Mucosa of descending colon (tissue), 3 donors: ENCODE data around the gene CASP10. TPM values are rescaled to one million over a fixed set of nuclear protein-coding genes. Genes with fewer than 3 reads are reported as not detected.
A peak's percentile ranks its signal among the peaks of the same experiment; 100 is the strongest.
"Not testable (repeated sequence)": the region's sequence is repeated elsewhere in the genome, so short reads cannot be mapped to it uniquely, and the experiment has no call there.

ENCODE experiments used
- ATAC-seq: fragments of 200-7000 bp; cut with Tn5 transposase; one replicate; pipeline ENCODE4 v1.9.1; 2020; ENCODE audit warnings: mild to moderate bottlenecking, moderate library complexity
- DNase-seq, 3 donors: peaks; one replicate each; pipeline ENCODE4 v3.0.0-alpha.2; 2020
- H3K36me3 ChIP-seq: fragments of 200-600 bp; one replicate; pipeline ENCODE4 v1.8.0; 2021; ENCODE audit warnings: low read depth, mild to moderate bottlenecking
- H3K4me1 ChIP-seq: fragments of 200-600 bp; one replicate; pipeline ENCODE4 v1.8.0; 2021; ENCODE audit warnings: low read depth, mild to moderate bottlenecking
- H3K4me3 ChIP-seq: fragments of 200-600 bp; one replicate; pipeline ENCODE4 v1.8.0; 2021; ENCODE audit warnings: mild to moderate bottlenecking
- H3K9me3 ChIP-seq: fragments of 200-600 bp; one replicate; pipeline ENCODE4 v1.8.0; 2021; ENCODE audit warnings: mild to moderate bottlenecking
- CTCF ChIP-seq: fragments of 200-600 bp; IDR thresholded peaks from one replicate; pipeline ENCODE4 v1.8.0; 2022; ENCODE audit warnings: antibody characterized with exemption, mild to moderate bottlenecking
- intact Hi-C, 2 donors: fragments of 100-400 bp; cut with DNase I in 1 of 2; cut with micrococcal nuclease in 1 of 2; formaldehyde crosslinking; loops; one replicate each; pipeline versions ENCODE4 v1.11.0 to v1.11.1; 2022; cut with DNase I, micrococcal nuclease
- total RNA-seq, 3 donors: library from RNA; stranded (reverse); fragmentation: NEBNext Ultra II Directional in 2 of 3; extraction: Animal tissue kit (Norgen Biotek cat#: 25700) in 2 of 3; gene quantifications; one replicate each; pipeline versions ENCODE4 v1.2.1 to v1.2.4, GENCODE V29; 2021 to 2023
- donor health status: DM: no; HTN: no; CAD: no; lungs with moderate emphysema.
- donor health status: DM: no; HTN: no; CAD: no.
- donor health status: DM: no; HTN: yes; CAD: no.

CASP10 gene
- total RNA-seq, 3 donors from 2014 or later: 38.6 to 66.1 (median 58.5) TPM

GRCh38 chr2:201234663-201235135 is 51.8 kb downstream of the CASP10 start:
- Histone ChIP-seq H3K36me3 (no peaks in the 10 kb centered on the region), H3K4me1 (peaks cover 18% of the 10 kb centered on the region), H3K9me3 (no peaks in the 10 kb centered on the region), H3K4me3 (no peak overlapping the region)
- intact Hi-C loops: loop anchor here (5.0 to 10.0 kb wide), 3 partner anchors 52 to 130 kb away; partner anchors contain the start of gene CASP10 (in 1 of the 2)
- no peak for TF ChIP-seq CTCF
- ATAC-seq (no peak), DNase-seq (no peak)

GRCh38 chr2:201235860-201236811 is 53.2 kb downstream of the CASP10 start:
- no peaks in the 10 kb centered on the region for H3K36me3 ChIP-seq
- intact Hi-C loops: loop anchor here (5.0 to 10.0 kb wide), 2 partner anchors 126 to 129 kb away; no protein-coding TSS in a partner anchor
- ATAC-seq (no peak), DNase-seq (peak in 2 of 3 donors; percentile 62 to 77)
- peaks cover 18% of the 10 kb centered on the region for H3K4me1 ChIP-seq
- no peaks in the 10 kb centered on the region for H3K9me3 ChIP-seq
- TF ChIP-seq CTCF: peak; percentile 21
- H3K4me3 ChIP-seq: no peak overlapping the region

GRCh38 chr2:201237486-201238123 is 54.7 kb downstream of the CASP10 start:
- no peaks in the 10 kb centered on the region for H3K9me3 ChIP-seq
- H3K36me3 ChIP-seq: no peaks in the 10 kb centered on the region
- ATAC-seq (no peak), DNase-seq (peak in 1 of 3 donors; percentile 4)
- TF ChIP-seq CTCF: no peak
- no peak overlapping the region for H3K4me3 ChIP-seq
- H3K4me1 ChIP-seq: peaks cover 8% of the 10 kb centered on the region
- intact Hi-C loops: loop anchor here (5.0 to 10.0 kb wide), 2 partner anchors 125 to 127 kb away; no protein-coding TSS in a partner anchor

GRCh38 chr2:201239167-201239935 is 56.4 kb downstream of the CASP10 start:
- DNase-seq: peak in 2 of 3 donors; percentile 41 to 77
- ATAC-seq: peak; percentile 52
- H3K4me3 ChIP-seq, H3K9me3 ChIP-seq, H3K4me1 ChIP-seq, H3K36me3 ChIP-seq: not testable (repeated sequence)
- intact Hi-C loops: loop anchor here (5.0 to 10.0 kb wide), 2 partner anchors 123 to 125 kb away; no protein-coding TSS in a partner anchor

GRCh38 chr2:201242571-201243277 is 59.8 kb downstream of the CASP10 start:
- intact Hi-C loops: no loop called here
- no peak for DNase-seq
- no peak for ATAC-seq
- Histone ChIP-seq H3K4me1 (no peaks in the 10 kb centered on the region), H3K4me3 (no peak overlapping the region), H3K36me3 (no peaks in the 10 kb centered on the region), H3K9me3 (no peaks in the 10 kb centered on the region)
- no peak for TF ChIP-seq CTCF
